NB4 (cell line): ENCODE measurements around the gene GEMIN5.

Source experiments
- MYC ChIP-seq: IDR thresholded peaks from 2 replicates; pipeline ENCODE4 v1.6.1; 2011; ENCODE audit warnings: low read depth, low read length
- POLR2A ChIP-seq: IDR thresholded peaks from 2 replicates; pipeline ENCODE4 v1.6.1; 2011; ENCODE audit warnings: mild to moderate bottlenecking; ENCODE audit not compliant: insufficient read length; ENCODE audit errors: extremely low read depth
- TF ChIP-seq, protein P1 (sequence below): IDR thresholded peaks from one replicate; pipeline ENCODE4 v1.5.1; 2012; ENCODE audit warnings: low read depth, low read length
- TF ChIP-seq, protein P2 (sequence below): IDR thresholded peaks from 2 replicates; pipeline ENCODE4 v1.6.1; 2011; ENCODE audit warnings: low read depth, low read length

DNA sequence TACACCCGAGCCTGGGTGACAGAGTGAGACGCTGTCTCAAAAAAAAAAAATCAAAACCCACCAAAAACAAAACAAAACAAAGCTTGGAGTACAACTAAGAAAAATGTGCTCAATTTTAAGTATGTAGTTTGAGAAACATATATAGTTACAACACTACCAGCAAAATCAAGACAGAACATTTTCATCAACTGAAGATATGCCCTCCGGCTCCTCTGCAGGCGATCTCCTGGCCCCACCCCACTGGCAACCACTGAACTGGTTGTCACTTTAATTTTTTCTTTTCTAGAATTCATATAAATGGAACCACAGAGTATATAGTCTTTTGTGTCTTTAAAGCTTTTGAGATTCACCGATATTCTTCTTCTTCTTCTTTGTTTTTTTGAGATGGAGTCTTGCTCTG is 44.6 kb downstream of the GEMIN5 start:
- TF ChIP-seq, protein P1, sequence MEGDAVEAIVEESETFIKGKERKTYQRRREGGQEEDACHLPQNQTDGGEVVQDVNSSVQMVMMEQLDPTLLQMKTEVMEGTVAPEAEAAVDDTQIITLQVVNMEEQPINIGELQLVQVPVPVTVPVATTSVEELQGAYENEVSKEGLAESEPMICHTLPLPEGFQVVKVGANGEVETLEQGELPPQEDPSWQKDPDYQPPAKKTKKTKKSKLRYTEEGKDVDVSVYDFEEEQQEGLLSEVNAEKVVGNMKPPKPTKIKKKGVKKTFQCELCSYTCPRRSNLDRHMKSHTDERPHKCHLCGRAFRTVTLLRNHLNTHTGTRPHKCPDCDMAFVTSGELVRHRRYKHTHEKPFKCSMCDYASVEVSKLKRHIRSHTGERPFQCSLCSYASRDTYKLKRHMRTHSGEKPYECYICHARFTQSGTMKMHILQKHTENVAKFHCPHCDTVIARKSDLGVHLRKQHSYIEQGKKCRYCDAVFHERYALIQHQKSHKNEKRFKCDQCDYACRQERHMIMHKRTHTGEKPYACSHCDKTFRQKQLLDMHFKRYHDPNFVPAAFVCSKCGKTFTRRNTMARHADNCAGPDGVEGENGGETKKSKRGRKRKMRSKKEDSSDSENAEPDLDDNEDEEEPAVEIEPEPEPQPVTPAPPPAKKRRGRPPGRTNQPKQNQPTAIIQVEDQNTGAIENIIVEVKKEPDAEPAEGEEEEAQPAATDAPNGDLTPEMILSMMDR, result no peak
- TF ChIP-seq POLR2A, result no peak
- no peak for TF ChIP-seq MYC
- TF ChIP-seq, protein P2, sequence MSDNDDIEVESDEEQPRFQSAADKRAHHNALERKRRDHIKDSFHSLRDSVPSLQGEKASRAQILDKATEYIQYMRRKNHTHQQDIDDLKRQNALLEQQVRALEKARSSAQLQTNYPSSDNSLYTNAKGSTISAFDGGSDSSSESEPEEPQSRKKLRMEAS, result no peak
